T-helper 9 cell (primary cell): ENCODE results near the gene AOAH.
"Not testable (repeated sequence)": the region's sequence is repeated elsewhere in the genome, so short reads cannot be mapped to it uniquely, and the experiment has no call there.

ENCODE experiments used
- DNase-seq: peaks from one replicate; pipeline ENCODE4 v3.0.0-alpha.2; 2020

AOAH gene

DNA sequence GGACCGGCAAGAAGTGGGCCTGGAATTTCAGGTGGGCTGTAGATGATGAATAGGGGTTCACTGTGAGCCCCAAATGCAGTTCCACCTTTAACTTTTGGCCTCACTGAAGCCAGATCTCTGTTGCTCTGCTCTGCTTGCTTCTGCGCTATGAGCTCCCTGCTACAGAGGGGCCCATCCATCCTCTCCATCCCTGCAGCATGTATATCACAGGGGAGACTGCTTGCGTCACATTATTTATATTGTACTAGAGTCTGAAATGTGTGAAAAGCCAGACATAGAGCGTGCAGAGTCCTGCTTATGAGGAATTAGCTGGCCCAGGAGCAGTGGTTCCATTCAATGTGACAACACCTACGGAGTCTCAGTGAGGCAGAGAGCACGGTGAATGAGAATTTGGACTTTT, 69.9 kb downstream of the AOAH start:
- no peak for DNase-seq

DNA sequence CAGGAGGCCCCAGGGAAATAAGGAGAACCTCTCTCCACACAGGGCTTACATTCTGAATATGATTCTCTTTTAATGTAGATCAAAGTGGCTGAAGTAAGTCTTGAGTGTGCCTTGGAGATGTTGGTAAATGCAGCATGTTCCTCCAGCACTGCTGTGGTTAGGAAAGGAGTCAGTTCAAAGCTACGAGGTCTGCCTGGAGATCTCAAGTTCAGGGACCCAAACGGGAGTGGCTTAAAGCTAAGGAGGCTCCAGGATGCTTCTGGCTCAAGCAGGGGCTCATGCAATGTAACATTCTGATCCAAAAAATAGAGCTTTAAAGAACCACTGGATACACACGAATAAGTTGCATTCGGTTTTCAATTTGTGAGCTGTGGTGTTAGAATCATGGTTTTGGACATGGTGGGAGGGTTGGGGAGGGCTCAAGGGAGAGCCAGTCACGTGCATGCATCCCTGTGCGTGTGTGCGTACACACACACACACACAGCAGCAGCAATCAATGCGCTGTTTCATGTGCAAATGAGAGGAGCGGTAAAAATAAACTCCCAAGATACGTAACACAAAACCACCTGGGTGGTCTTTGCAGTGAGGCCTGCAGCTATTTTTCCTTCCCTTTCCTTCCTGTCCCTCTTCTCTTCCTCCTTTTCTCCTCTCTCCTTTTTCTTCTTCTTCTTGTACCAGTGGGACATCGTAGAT, 70.5 kb downstream of the AOAH start:
- DNase-seq: no peak

DNA sequence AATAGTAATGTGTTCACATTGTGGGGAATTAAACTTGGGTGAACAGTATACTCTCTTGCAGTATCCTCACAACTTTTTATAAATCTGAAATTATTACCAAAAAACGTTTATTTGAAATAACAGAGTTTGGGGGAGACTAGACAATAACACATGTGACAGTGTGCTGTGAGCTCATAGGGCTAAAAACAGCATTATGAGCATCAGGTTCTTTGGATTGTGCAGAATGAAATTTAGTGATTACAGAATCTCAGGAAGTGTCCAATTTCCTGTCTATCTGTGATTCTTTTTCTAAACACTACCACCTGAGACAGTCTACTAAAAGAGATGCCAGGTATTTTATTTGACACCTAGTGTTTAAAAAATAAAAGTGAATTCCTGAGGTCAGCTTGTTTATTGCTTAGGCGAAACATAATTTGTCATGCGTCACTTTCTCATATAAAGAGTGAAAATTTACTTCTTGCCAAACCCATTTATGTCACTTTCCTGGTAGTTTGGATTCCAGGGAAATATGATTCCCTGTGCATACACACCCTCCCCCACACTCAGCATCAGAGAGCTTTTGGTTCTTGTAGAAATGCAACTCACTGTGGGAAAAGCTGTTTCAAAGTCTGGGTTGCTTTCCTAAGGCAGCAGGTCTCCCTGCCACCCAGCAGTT, 71.2 kb downstream of the AOAH start:
- DNase-seq: no peak

DNA sequence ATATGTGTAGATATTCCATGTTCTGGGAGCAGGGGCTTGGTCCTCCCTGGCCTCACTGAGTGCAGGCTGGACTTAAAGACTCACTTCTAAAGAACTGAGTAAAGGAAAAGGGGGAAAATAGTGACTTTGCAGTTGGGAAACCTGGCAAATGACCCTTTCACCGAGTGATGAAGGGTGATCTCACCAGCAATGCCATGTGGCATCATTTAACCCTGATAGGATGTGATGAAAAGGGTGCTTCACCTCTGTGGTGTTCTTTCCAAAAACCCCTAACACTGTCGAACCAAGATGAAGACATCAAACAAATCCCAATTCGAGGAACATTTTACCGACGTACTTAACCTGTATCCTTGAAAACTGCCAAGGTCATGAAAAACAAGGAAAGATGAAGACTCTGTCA, 71.9 kb downstream of the AOAH start:
- no peak for DNase-seq

DNA sequence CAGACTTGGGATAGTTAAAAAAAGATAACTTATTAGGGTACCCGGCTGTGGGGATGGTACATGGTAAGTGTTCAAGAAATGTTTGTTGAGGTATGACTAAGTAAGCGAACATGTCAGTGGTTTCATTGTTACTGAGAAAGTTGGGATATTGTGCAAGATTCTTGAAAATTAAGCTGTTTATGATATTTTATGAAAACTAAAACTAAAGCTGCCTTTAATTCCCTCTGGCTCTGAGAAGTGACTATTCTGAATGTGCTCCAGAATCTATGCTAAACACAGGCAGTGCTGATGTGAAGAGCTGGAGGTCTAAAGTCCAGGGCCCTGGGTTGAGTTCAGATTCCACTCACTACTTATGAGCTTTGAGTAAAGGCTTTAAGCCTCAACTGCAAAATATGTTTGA, 72.9 kb downstream of the AOAH start:
- DNase-seq: no peak

DNA sequence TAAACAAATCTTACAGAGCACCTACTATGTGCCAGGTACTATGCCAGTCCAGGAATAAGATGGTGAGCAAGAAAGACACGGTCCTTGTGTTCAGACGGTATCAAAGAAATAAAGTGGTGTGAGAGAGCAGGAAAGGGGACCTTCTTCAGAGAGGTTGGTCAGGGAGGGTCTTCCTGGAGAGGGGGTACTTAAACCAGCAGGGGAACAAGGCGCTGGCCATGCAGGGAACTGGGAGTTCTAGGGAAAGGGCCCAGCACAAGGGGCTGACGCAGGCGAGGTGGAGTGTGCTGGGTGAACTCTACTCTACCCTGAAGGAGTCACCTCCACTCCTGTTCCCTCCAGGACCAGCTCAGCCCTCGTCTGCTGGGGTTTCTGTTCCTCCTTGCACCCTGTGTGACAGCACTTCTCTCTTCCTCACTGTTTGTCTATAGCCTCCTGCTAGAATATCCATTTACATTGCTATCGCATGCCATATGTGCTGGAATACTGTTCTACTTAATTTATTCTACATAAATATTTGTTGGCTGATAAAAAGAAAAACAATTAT, 73.5 kb downstream of the AOAH start:
- no peak for DNase-seq

DNA sequence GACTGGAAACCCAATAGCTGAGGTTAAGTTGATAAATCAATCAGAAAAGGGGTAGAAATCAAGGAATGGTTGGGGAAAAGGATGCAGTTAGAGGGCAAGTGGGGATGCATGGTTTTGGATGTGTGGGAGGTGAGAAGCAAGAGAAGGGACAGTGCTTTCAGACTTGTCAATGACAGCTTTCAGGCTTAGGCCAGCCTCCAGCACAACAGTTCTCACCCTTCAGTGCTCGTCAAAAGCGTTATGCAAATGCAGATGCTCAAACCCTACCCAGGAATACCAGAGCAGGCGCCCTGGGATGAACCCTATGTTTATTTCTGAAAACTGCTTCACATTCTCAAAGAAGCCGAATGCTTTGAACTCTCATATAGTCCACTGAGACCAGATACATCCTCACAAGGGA, 74.0 kb downstream of the AOAH start:
- no peak for DNase-seq

DNA sequence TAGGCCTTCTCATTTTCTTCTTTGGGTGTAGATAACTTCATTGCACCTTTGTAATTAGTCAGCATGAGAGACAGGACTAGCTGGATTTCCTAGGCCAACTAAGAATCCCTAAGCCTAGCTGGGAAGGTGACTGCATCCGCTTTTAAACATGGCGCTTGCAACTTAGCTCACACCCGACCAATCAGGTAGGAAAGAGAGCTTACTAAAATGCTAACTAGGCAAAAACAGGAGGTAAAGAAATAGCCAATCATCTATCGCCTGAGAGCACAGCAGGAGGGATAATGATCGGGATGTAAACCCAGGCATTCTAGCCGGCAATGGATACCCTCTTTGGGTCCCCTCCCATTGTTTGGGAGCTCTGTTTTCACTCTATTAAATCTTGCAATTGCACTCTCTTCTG, 75.0 kb downstream of the AOAH start:
- not testable (repeated sequence) for DNase-seq

DNA sequence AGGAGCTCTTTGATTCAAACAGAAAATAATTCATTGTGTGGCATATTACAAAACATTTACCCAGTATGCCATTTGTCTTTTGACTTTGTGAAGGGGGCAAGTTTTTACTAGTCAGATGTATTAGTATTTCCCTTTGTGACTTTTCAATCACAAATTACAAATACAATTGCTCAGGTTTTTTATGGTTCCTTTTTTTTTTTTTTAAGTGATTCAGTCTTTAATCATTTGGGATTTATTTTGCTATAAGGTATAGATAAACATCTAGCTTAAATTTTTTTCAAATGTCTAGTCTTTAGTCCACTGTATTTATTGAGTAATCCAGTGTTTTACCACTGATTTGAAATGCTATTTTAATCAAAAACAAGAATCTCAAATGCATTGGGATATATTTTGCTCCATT, 75.9 kb downstream of the AOAH start:
- no peak for DNase-seq

DNA sequence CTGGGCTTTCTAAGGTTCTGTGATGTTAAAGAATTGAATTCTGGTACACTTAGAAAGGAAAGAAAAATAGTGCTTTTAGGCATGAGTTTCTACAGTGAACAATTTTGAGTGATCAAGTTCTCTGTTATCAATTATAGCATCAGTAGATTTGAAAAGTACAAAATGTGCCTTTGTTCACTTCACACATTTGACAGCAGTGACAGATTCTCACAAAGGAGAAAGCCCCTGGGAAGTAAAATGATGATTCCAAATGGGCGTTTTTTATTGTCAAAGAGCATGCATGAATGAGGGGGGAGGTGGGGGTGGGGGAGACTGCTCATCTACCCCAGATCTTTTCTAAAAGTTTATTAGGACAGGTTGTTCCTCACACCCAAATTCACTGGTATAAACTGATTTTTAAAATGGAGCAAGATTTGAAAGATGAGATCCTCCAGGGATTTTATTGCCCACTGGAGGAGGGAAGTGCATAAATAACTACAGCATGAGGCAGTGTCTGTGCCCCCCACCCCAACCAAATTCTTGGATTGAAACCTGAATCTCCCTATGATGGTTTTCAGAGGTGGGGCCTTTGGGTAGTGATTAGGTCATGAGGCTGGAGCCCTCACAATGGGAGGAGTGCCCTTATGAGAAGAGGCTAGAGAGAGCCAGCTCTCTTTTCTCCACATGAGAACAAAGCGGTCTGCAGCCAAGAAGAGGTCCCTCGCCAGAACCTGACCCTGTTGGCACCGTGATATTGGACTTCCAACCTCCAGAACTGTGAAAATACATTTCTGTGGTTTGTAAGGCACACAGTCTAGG, 79.5 kb downstream of the AOAH start:
- DNase-seq: no peak

DNA sequence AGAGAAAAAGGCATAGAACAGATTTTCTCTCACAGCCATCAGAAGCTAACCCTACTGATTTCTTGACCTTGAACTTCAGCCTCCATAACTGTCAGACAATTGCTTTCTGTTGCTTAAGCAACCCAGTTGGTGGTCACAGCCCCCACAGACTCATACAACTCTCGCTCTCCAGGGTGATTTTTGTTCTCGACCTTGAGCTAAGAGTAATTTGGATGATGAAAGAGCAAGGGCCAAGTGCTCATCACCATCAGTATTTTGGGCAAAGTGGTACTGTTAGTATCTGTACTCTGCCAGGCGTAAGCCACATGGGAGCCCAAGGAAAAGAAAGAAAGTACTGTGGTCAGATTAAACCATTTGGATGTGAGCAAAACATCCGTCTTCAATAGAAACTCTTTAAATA, 81.9 kb downstream of the AOAH start:
- DNase-seq: no peak

DNA sequence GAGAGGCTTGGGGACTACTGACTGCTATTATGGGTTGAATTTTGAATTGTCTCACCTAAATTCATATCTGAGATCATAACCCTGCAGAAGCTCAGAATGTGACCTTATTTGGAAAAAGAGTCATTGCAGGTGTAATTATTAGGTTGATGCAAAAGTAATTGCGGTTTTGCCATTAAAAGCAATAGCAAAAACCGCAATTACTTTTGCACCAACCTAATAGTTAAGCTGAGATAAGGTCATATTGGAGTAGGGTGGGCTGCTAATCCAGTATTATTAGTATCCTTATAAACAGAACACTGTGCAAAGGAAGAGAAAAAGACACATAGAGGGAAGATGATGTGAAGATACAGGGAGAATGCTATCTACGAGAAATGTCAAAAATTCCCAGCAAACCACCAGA, 82.3 kb downstream of the AOAH start:
- no peak for DNase-seq

DNA sequence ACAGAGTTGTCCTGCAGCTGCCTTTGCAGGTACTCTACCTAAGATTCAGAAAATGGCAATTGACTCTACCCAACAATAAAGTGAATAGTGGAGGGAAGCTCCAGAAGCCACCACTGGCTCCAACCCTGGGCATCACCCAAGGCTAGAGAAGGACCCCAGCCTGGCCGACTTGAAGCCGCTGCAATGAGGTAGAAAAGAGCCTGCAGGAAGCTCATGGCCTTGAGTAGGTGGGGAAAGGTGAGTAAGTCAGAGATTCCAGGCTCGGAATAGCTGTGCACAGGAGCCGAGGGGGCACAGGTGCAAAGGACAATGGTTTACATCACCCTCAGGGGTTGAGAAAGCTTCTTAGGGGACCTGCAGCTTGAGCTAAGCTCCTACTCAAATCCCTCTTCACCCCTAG, 83.6 kb downstream of the AOAH start:
- no peak for DNase-seq

DNA sequence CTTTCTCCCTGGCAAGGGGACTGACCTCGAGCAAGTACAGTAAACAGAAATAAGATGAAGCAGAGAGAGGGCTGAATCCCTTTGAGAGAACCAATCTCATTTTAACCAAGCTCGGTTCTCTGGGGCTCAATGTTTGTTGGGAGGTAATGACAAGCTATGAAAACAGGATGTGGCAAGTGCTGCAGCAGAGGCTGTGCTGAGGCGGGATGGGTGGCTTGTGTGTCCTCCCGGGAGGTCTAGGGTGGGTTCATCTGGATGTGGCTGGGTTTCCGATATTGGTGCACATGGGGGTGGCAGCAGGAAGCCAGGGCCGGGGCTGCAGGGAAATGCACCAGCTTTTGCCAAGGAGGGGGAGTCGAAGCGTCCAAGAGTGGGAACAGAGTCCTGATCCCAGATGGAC, 84.5 kb downstream of the AOAH start:
- DNase-seq: peak; percentile 16

DNA sequence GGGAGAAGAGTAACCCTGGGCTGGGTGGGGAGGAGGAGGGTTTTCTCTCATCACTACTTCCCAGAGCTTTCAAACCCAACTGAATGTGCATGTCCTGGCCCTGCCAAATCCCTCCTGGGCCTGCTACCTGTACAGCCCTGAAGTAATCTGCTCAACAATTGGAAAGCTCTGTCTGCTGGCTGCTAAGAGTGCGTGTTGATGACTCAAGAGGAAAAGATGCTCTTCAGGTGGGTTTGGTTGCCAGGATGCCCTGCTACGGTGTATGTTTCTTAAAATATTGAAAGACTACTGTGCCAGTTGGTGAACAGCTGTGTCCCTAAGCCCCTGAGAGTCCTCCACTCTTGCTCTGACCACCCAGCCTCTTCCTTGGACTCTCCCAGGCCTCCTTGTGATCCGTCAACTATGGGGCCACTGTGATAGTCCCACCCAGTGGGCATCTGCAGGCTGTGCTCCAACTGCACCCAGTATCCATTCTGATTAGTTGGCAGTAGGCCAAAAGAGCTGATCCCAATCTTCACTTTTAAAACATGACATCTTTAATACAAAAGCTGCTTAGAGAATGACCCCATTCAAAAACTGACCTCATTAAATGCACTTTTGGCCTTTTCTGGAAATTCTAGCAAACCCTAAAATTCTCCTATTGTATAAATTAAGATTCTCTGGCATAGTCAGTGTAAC, 85.6 kb downstream of the AOAH start:
- DNase-seq: no peak

DNA sequence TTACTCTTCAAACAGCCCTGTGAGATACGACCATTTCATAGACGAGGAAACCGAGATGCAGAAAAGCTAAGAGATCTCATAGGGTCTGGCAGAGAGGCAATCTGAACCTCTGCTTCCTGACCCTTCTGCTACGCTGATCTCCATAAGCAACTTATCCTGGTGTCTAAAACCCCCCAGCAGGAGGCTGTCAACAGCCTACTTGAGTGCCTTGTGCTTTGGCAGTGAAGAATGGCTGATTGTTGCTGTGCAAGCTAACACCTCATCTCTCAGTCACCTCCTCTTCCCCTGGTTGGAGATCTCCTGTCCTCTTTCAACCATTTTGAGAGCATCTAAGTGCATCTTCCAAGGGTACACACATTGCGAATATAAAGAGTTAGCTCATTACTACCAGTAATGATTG, 86.2 kb downstream of the AOAH start:
- no peak for DNase-seq

DNA sequence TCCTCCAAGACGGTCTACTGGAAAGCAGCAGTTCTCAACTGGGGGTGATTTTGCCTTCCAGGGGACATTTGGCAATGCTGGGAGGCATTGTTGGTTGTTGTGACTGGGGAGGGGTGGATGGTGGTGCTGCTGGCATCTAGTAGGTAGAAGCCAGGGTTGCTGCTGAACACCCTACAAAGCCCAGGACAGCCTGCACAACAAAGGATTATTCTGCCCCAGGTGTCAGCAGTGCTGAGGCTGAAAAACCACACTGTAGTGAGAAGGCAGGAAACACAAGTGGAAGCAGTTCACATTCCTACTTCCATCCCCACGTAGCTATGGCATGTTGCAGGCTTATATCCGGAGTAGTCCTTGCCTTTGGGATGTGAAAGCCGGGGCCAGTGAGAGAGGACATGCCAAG, 86.9 kb downstream of the AOAH start:
- DNase-seq: no peak

DNA sequence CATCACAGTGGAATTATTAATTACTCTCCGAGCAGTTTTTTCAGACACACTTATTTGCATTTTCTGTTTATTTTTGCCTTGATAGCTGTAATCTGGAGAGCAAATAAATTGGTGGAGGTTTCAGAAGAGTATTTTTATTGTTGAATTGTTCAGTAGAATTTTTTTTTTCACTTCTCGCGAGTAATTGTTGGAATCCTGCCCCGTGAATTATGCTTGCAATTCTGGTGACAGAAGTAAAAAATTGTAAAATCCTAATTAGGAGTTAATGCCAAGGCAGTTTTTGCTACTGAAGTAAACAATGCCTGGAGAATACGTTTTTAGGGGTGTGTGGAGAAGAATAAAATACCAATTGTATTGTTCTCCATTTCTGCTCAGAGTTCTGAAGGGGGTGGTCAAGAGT, 88.2 kb downstream of the AOAH start:
- DNase-seq: no peak

DNA sequence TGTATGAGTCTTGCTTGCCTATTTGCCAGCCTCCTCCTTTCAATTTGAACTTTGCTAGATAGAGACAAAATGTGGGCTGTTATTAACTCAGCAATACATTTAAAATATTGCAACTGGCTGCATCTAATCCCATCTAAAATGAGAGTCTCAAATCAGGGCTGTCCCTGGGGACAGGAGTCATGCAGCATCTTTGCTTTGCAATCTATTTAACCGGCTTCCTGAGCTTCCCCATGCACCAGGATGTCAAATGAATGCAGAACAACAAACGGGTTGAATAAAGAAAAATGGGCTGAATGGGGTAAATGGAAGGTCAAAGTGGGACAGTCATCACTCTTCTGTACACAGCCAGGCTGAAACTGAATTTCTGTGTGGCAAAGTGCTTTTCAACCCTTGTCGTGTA, 89.2 kb downstream of the AOAH start:
- DNase-seq: no peak

DNA sequence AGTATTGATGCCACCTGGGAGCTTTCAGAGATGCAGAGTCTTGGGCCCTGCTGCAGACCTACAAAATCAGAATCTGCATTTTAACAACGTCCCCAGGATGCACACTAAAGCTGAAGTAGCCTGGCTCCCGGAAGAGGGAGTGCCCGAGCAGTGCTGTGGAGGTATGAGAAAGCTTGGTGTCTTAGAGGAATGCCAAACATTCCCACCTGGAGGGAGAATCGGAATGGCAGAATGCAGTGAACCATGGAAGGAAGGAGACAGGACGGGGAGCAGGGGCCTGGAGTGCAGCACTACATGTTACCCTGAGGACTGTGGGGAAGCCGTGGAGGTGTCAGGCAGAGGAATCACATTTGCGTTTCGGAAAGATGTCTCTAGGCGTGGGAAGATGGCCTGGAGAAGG, 90.9 kb downstream of the AOAH start:
- no peak for DNase-seq

DNA sequence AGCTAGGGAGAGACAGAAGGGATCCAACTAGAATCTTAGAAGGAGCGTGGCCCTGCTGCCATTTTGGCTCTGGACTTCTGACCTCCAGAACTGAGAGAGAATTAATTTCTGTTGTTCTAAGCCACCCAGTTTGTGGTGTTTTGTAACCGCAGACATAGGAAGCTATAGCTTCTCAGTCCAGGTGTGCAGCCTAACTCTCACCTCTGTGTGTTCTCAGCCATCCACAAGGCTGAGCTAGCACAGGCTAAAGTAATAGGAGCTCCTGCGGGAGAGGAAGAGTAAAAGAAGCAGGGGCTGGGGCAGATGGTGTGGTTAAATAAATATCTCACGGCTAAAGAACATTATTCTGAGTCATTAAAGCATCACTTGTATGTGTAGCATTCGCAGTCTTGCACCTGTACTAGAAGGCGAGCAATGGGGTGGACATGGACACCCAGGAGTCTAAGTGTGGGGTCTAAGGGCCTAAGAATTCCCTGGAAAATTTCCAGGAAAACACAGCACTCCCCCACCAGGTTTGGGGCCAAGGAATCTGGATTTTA, 94.1 kb downstream of the AOAH start:
- DNase-seq: no peak

DNA sequence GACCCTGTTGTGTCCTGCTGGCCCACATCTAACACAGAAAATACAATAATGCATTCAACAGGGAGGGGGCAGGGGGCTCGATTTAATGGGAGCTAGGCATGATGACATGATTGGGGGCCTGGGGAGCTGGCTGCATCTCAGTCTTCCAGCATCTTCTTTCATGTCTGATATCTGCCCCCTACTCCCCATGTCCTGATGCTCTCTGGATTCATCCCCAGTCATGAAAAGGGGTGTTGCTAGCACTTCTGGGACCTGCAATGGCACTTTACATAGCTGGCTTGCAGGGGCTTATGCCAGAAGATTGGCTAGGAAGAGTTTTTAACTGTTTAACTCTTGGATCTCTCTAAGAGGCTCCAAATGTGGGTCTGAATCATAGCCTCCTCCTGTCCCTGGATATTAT, 94.9 kb downstream of the AOAH start:
- no peak for DNase-seq

DNA sequence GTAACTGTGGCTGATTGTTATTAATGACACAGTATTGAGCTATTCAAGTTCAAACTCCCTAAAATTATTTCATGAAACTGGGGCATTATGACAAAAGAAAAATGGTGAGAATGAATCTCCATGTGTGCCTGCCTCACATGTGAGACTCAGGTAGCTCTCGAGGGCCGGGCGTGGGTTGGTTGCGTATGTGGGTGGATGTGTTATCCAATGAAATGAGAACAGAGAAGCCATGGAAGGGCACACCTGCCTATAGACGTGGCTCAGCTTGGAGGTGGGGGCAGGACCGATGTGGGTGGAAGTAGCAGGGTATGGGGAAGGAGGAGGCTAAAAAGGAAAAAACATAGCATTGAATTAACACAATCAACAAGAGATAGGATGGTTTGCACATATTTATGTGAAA, 96.5 kb downstream of the AOAH start:
- no peak for DNase-seq
